Activated CD8-positive, alpha-beta memory T cell treated with anti-CD3 and anti-CD28 coated beads, Interleukin-2, amount 10 ng/mL, durations not matched to agents 7 days and 5 days (primary cell): ENCODE data around the gene TAS2R31. TPM values are rescaled to one million over a fixed set of nuclear protein-coding genes. Genes with fewer than 3 reads are reported as not detected.

ENCODE experiments used
- total RNA-seq, 2 experiments: library from RNA; stranded (reverse); gene quantifications; one replicate each; pipeline ENCODE4 v1.2.3, GENCODE V29; 2021

TAS2R31 gene
- total RNA-seq, 2 experiments from 2014 or later, result 2.0 to 5.2 TPM

Other genes starting within 250 kb of the TAS2R31 start
- gene TAS2R7, start 228.8 kb downstream of the TAS2R31 start, total RNA-seq, result not detected
- not detected for gene TAS2R8, start 224.1 kb downstream of the TAS2R31 start, total RNA-seq
- not detected for gene TAS2R9, start 221.2 kb downstream of the TAS2R31 start, total RNA-seq
- under 1 TPM in 1 of 2 experiments, not detected in 1; 0.29 TPM for gene TAS2R10, start 205.0 kb downstream of the TAS2R31 start, total RNA-seq
- gene PRR4, start 181.9 kb downstream of the TAS2R31 start, total RNA-seq, result 1 to 10 TPM; 1.3 to 2.2 TPM
- gene PRH1, start 147.2 kb downstream of the TAS2R31 start, total RNA-seq, result 10 to 100 TPM; 13.5 to 23.0 TPM
- gene TAS2R13, start 121.8 kb downstream of the TAS2R31 start, total RNA-seq, result 1 to 10 TPM in 1 of 2 experiments, under 1 TPM in 1; 0.45 to 1.3 TPM
- under 1 TPM in 1 of 2 experiments, not detected in 1; 0.76 TPM for gene PRH2, start 102.2 kb downstream of the TAS2R31 start, total RNA-seq
- 1 to 10 TPM; 1.5 to 1.8 TPM for gene TAS2R14, start 92.1 kb downstream of the TAS2R31 start, total RNA-seq
- 1 to 10 TPM in 1 of 2 experiments, under 1 TPM in 1; 0.89 to 1.1 TPM for gene TAS2R50, start 44.5 kb downstream of the TAS2R31 start, total RNA-seq
- 1 to 10 TPM; 1.5 to 2.0 TPM for gene TAS2R20, start 33.1 kb downstream of the TAS2R31 start, total RNA-seq
- 1 to 10 TPM; 1.8 to 2.0 TPM for gene TAS2R19, start 8.8 kb downstream of the TAS2R31 start, total RNA-seq
- gene TAS2R46, start 30.9 kb upstream of the TAS2R31 start, total RNA-seq, result 1 to 10 TPM in 1 of 2 experiments, under 1 TPM in 1; 0.73 to 1.1 TPM
- under 1 TPM; 0.28 to 0.53 TPM for gene TAS2R43, start 60.9 kb upstream of the TAS2R31 start, total RNA-seq
- gene TAS2R30, start 103.2 kb upstream of the TAS2R31 start, total RNA-seq, result 1 to 10 TPM; 2.1 to 3.4 TPM
- gene SMIM10L1, start 139.8 kb upstream of the TAS2R31 start, total RNA-seq, result 1 to 10 TPM; 8.8 to 9.0 TPM
- not detected for gene TAS2R42, start 155.5 kb upstream of the TAS2R31 start, total RNA-seq
- not detected for gene PRB3, start 238.3 kb upstream of the TAS2R31 start, total RNA-seq